Suprapubic skin (tissue), 4 donors: ENCODE data around the gene GNAI3. TPM values are rescaled to one million over a fixed set of nuclear protein-coding genes. Genes with fewer than 3 reads are reported as not detected.

Experiments used
- DNase-seq, 2 donors: peaks; one replicate each; pipeline ENCODE4 v3.0.0-alpha.2; 2019; ENCODE audit warnings: low spot score in 2 of 2
- H3K27ac ChIP-seq: fragments of 200-600 bp; sonication (generic); one replicate; pipeline ENCODE4 v1.5.1; 2019
- H3K27me3 ChIP-seq: fragments of 200-600 bp; sonication (generic); one replicate; pipeline ENCODE4 v1.5.1; 2019
- H3K36me3 ChIP-seq: fragments of 200-600 bp; sonication (generic); one replicate; pipeline ENCODE4 v1.5.1; 2019
- H3K4me1 ChIP-seq: fragments of 200-600 bp; sonication (generic); one replicate; pipeline ENCODE4 v1.5.1; 2019
- H3K4me3 ChIP-seq: fragments of 200-600 bp; sonication (generic); one replicate; pipeline ENCODE4 v1.5.1; 2019; ENCODE audit warnings: mild to moderate bottlenecking
- H3K9me3 ChIP-seq: fragments of 200-600 bp; sonication (generic); one replicate; pipeline ENCODE4 v1.5.1; 2019
- CTCF ChIP-seq, 2 donors: fragments of 200-600 bp in 1 of 2; fragments of 450-650 bp in 1 of 2; sonication (generic) in 1 of 2; IDR thresholded peaks; one replicate each; pipeline ENCODE4 v1.5.1; 2016 to 2019; ENCODE audit warnings: antibody characterized with exemption in 2 of 2, mild to moderate bottlenecking in 1 of 2, moderate library complexity in 1 of 2
- EP300 ChIP-seq: sonication (generic); formaldehyde crosslinking; IDR thresholded peaks from one replicate; pipeline ENCODE4 v1.6.1; 2017; ENCODE audit warnings: antibody characterized with exemption
- POLR2A ChIP-seq, 2 donors: fragments of 450-650 bp; IDR thresholded peaks; one replicate each; pipeline ENCODE4 v1.6.1; 2017; ENCODE audit warnings: antibody characterized with exemption in 2 of 2, mild to moderate bottlenecking in 2 of 2, moderate library complexity in 2 of 2
- POLR2AphosphoS5 ChIP-seq, 3 donors: sonication (generic); formaldehyde crosslinking; IDR thresholded peaks; one replicate each; pipeline ENCODE4 v1.6.1; 2017; ENCODE audit warnings: antibody characterized with exemption in 3 of 3
- WGBS: methylation state at CpG from one replicate; pipeline ENCODE4 v1.1.5; 2018; 5-methylcytosine and 5-hydroxymethylcytosine counted together
- total RNA-seq, 4 donors: library from RNA; depleted of rRNA; stranded (reverse); fragments of >200 nt; gene quantifications; one replicate each; pipeline ENCODE4 v1.1.0, GENCODE V29; 2016

The GNAI3 gene
- 10 to 100 TPM in 2 of 4 donors, 1 to 10 TPM in 2; 6.7 to 11.1 (median 9.5) TPM for total RNA-seq

- peak within 1 kb of the TSS; percentile 86 for H3K4me3 ChIP-seq
- no peaks in the 10 kb centered on the region for H3K27me3 ChIP-seq
- no peaks in the 10 kb centered on the region for H3K9me3 ChIP-seq
- DNase-seq: peak; percentile 99
- H3K4me1 ChIP-seq: peaks cover 50% of the 10 kb centered on the region
- TF ChIP-seq POLR2A (IDR thresholded peaks at IDR 0.05) (peak; percentile 91 to 96), EP300 (no peak), CTCF (IDR thresholded peaks at IDR 0.05) (no peak), POLR2AphosphoS5 (IDR thresholded peaks at IDR 0.05) (peak; percentile 74 to 96 (median 95))
- H3K27ac ChIP-seq: peak within 1 kb of the TSS; percentile 97
- WGBS: under 1% methylated on average over 51 of the region's 68 CpGs
- H3K36me3 ChIP-seq: no peaks in the 10 kb centered on the region
Observed at GRCh38 chr1:109548321-109549267, at the start of gene GNAI3. GNAI3 (plus strand) TSS chr1:109548615; CDS start chr1:109548721, 106 bp downstream.

GRCh38 chr1:109499081-109499480 lies 49.3 kb upstream of the GNAI3 start:
- Histone ChIP-seq H3K27ac (peak overlapping the region; percentile 72), H3K9me3 (no peaks in the 10 kb centered on the region), H3K4me1 (peaks cover 91% of the 10 kb centered on the region), H3K27me3 (no peaks in the 10 kb centered on the region), H3K4me3 (no peak overlapping the region), H3K36me3 (peaks cover 28% of the 10 kb centered on the region)
- DNase-seq: no peak
- TF ChIP-seq EP300: no peak
- no peak for TF ChIP-seq POLR2AphosphoS5 (IDR thresholded peaks at IDR 0.05)
- no peak for TF ChIP-seq POLR2A (IDR thresholded peaks at IDR 0.05)
- TF ChIP-seq CTCF (IDR thresholded peaks at IDR 0.05): no peak
- 46% methylated on average over 7 of the region's 7 CpGs for WGBS

- Histone ChIP-seq H3K4me1 (peaks cover 87% of the 10 kb centered on the region), H3K36me3 (peaks cover 28% of the 10 kb centered on the region), H3K9me3 (no peaks in the 10 kb centered on the region), H3K4me3 (no peak overlapping the region), H3K27ac (peak overlapping the region; percentile 72), H3K27me3 (no peaks in the 10 kb centered on the region)
- no peak for DNase-seq
- TF ChIP-seq CTCF (IDR thresholded peaks at IDR 0.05) (peak; percentile 11 to 34), EP300 (no peak), POLR2A (IDR thresholded peaks at IDR 0.05) (no peak)
- WGBS: 65% methylated on average over 4 of the region's 4 CpGs
Observed at GRCh38 chr1:109499661-109500536, 48.5 kb upstream of the GNAI3 start.

- TF ChIP-seq POLR2AphosphoS5 (IDR thresholded peaks at IDR 0.05) (no peak), CTCF (IDR thresholded peaks at IDR 0.05) (no peak), EP300 (no peak), POLR2A (IDR thresholded peaks at IDR 0.05) (no peak)
- peaks cover 24% of the 10 kb centered on the region for H3K36me3 ChIP-seq
- no peaks in the 10 kb centered on the region for H3K9me3 ChIP-seq
- peaks cover 78% of the 10 kb centered on the region for H3K4me1 ChIP-seq
- peak overlapping the region; percentile 15 for H3K27ac ChIP-seq
- WGBS: 26% methylated on average over 5 of the region's 5 CpGs
- H3K4me3 ChIP-seq: no peak overlapping the region
- DNase-seq: no peak
- no peaks in the 10 kb centered on the region for H3K27me3 ChIP-seq
Observed at GRCh38 chr1:109500941-109501381, 47.5 kb upstream of the GNAI3 start.
